Prostate gland (tissue), 2 donors: Measurements from ENCODE around the gene PAM16. TPM values are rescaled to one million over a fixed set of nuclear protein-coding genes. Genes with fewer than 3 reads are reported as not detected.

Source experiments
- DNase-seq: peaks from one replicate; pipeline ENCODE4 v3.0.0-alpha.2; 2019; ENCODE audit warnings: low spot score
- H3K27ac ChIP-seq, 2 donors: fragments of 200-600 bp; sonication (generic); 2 replicates each; pipeline ENCODE4 v1.5.1; 2017 to 2019
- H3K27me3 ChIP-seq: fragments of 200-600 bp; sonication (generic); replicated peaks from 2 replicates; pipeline ENCODE4 v1.5.1; 2019; ENCODE audit not compliant: insufficient read depth
- H3K36me3 ChIP-seq, 2 donors: fragments of 200-600 bp; sonication (generic); 1 replicate in 1 of 2; 2 replicates in 1 of 2; pipeline versions ENCODE4 v1.5.1 to v1.8.1; 2017 to 2019
- H3K4me1 ChIP-seq: fragments of 200-600 bp; sonication (generic); replicated peaks from 2 replicates; pipeline ENCODE4 v1.5.1; 2019
- H3K4me3 ChIP-seq, 2 donors: fragments of 200-600 bp; sonication (generic); 2 replicates each; pipeline ENCODE4 v1.5.1; 2017 to 2019
- H3K9me3 ChIP-seq: fragments of 200-600 bp; sonication (generic); 2 replicates; pipeline ENCODE4 v1.5.1; 2017
- CTCF ChIP-seq, 4 experiments: fragments of 200-600 bp in 2 of 4; fragments of 450-650 bp in 2 of 4; sonication (generic) in 2 of 4; IDR thresholded peaks; 1 replicate in 3 of 4; 2 replicates in 1 of 4; pipeline ENCODE4 v1.5.1; 2016 to 2019; ENCODE audit warnings: antibody characterized with exemption in 4 of 4, mild to moderate bottlenecking in 2 of 4, moderate library complexity in 2 of 4
- POLR2A ChIP-seq: fragments of 450-650 bp; IDR thresholded peaks from one replicate; pipeline ENCODE4 v1.6.1; 2016; ENCODE audit warnings: antibody characterized with exemption, mild to moderate bottlenecking
- POLR2AphosphoS5 ChIP-seq: sonication (generic); formaldehyde crosslinking; IDR thresholded peaks from one replicate; pipeline ENCODE4 v1.6.1; 2017; ENCODE audit warnings: antibody characterized with exemption
- WGBS: methylation state at CpG from one replicate; pipeline ENCODE4 v1.1.5; 2018; 5-methylcytosine and 5-hydroxymethylcytosine counted together
- intact Hi-C: fragments of 100-400 bp; cut with DNase I; formaldehyde crosslinking; loops from one replicate; pipeline ENCODE4 v1.14.2; 2022
- total RNA-seq, 2 donors: library from RNA; depleted of rRNA; stranded (reverse); fragments of >200 nt; gene quantifications; one replicate each; pipeline ENCODE4 v1.1.0, GENCODE V29; 2016

Gene PAM16
- total RNA-seq, 2 donors from 2014 or later, result 28.6 to 100 TPM

GRCh38 chr16:4341250-4341649 lies 9.9 kb downstream of the PAM16 start:
- 91% methylated on average over 13 of the region's 13 CpGs for WGBS
- Histone ChIP-seq H3K4me1 (no peaks in the 10 kb centered on the region), H3K27me3 (no peaks in the 10 kb centered on the region), H3K4me3 (no peak overlapping the region), H3K36me3 (no peaks in the 10 kb centered on the region), H3K27ac (no peak overlapping the region), H3K9me3 (no peaks in the 10 kb centered on the region)
- TF ChIP-seq CTCF (IDR thresholded peaks at IDR 0.05), result no peak
- no peak for TF ChIP-seq POLR2AphosphoS5
- TF ChIP-seq POLR2A, result no peak
- intact Hi-C loops, result no loop called here
- no peak for DNase-seq

- Histone ChIP-seq H3K27me3 (no peaks in the 10 kb centered on the region), H3K9me3 (no peaks in the 10 kb centered on the region), H3K4me3 (no peak overlapping the region), H3K4me1 (no peaks in the 10 kb centered on the region), H3K36me3 (no peaks in the 10 kb centered on the region), H3K27ac (no peak overlapping the region)
- DNase-seq, result no peak
- WGBS, result 66% methylated on average over 6 of the region's 6 CpGs
- intact Hi-C loops, result no loop called here
- TF ChIP-seq CTCF (IDR thresholded peaks at IDR 0.05) (no peak), POLR2AphosphoS5 (no peak), POLR2A (no peak)
Observed at GRCh38 chr16:4340443-4340842, 10.7 kb downstream of the PAM16 start.

GRCh38 chr16:4339909-4340308 lies 11.2 kb downstream of the PAM16 start:
- Histone ChIP-seq H3K27me3 (no peaks in the 10 kb centered on the region), H3K4me3 (no peak overlapping the region), H3K9me3 (no peaks in the 10 kb centered on the region), H3K36me3 (no peaks in the 10 kb centered on the region), H3K4me1 (no peaks in the 10 kb centered on the region), H3K27ac (no peak overlapping the region)
- WGBS, result 35% methylated on average over 13 of the region's 14 CpGs
- TF ChIP-seq CTCF (IDR thresholded peaks at IDR 0.05) (no peak), POLR2A (no peak), POLR2AphosphoS5 (no peak)
- no peak for DNase-seq
- intact Hi-C loops, result no loop called here

GRCh38 chr16:4339455-4339854 lies 11.7 kb downstream of the PAM16 start:
- no peaks in the 10 kb centered on the region for H3K27me3 ChIP-seq
- intact Hi-C loops, result no loop called here
- WGBS, result 52% methylated on average over 10 of the region's 10 CpGs
- no peak overlapping the region for H3K4me3 ChIP-seq
- no peaks in the 10 kb centered on the region for H3K36me3 ChIP-seq
- H3K4me1 ChIP-seq, result no peaks in the 10 kb centered on the region
- H3K9me3 ChIP-seq, result no peaks in the 10 kb centered on the region
- TF ChIP-seq POLR2AphosphoS5 (no peak), CTCF (IDR thresholded peaks at IDR 0.05) (no peak), POLR2A (no peak)
- DNase-seq, result no peak
- H3K27ac ChIP-seq, result no peak overlapping the region

GRCh38 chr16:4338712-4339299 lies 12.3 kb downstream of the PAM16 start:
- no peaks in the 10 kb centered on the region for H3K4me1 ChIP-seq
- H3K36me3 ChIP-seq, result no peaks in the 10 kb centered on the region
- 69% methylated on average over 9 of the region's 10 CpGs for whole genome bisulfite sequencing
- intact Hi-C loops, result no loop called here
- TF ChIP-seq CTCF (IDR thresholded peaks at IDR 0.05) (no peak), POLR2A (no peak)
- no peaks in the 10 kb centered on the region for H3K27me3 ChIP-seq
- H3K4me3 ChIP-seq, result no peak overlapping the region
- DNase-seq, result no peak
- no peak overlapping the region for H3K27ac ChIP-seq
- H3K9me3 ChIP-seq, result no peaks in the 10 kb centered on the region
